Activated gamma-delta T cell treated with Interleukin-2 at 50 U/mL for 16 hours (primary cell): ENCODE results near the gene DNPH1.

ENCODE experiments used
- DNase-seq: peaks from one replicate; pipeline ENCODE4 v3.0.0-alpha.2; 2020

DNPH1 gene

GRCh38 chr6:43243664-43244321, 14.5 kb upstream of the DNPH1 start:
- no peak for DNase-seq

GRCh38 chr6:43242908-43243663, 13.8 kb upstream of the DNPH1 start, which contains the start of gene TTBK1:
Gene TTBK1 (plus strand): TSS chr6:43243481. CDS start chr6:43246661, 3,180 bp downstream.
- DNase-seq: no peak

GRCh38 chr6:43241446-43241845, 12.2 kb upstream of the DNPH1 start:
- DNase-seq: no peak

- DNase-seq: no peak
Measured at GRCh38 chr6:43240950-43241349, 11.7 kb upstream of the DNPH1 start.

- DNase-seq: no peak
Measured at GRCh38 chr6:43239054-43239453, 9.8 kb upstream of the DNPH1 start.

GRCh38 chr6:43235841-43236240, 6.6 kb upstream of the DNPH1 start:
- DNase-seq: no peak

GRCh38 chr6:43231735-43232450, 2.6 kb upstream of the DNPH1 start:
- no peak for DNase-seq

GRCh38 chr6:43231053-43231452, 1.8 kb upstream of the DNPH1 start:
- no peak for DNase-seq

GRCh38 chr6:43229803-43230620, 731 bp upstream of the DNPH1 start:
- DNase-seq: no peak

GRCh38 chr6:43226192-43226851, 3.0 kb downstream of the DNPH1 start:
- DNase-seq: no peak

- no peak for DNase-seq
Measured at GRCh38 chr6:43223175-43223574, 6.1 kb downstream of the DNPH1 start.

GRCh38 chr6:43222418-43223059, 6.7 kb downstream of the DNPH1 start:
- DNase-seq: no peak

GRCh38 chr6:43221046-43221972, 8.0 kb downstream of the DNPH1 start:
- DNase-seq: no peak

GRCh38 chr6:43220439-43220951, 8.8 kb downstream of the DNPH1 start:
- DNase-seq: no peak

- DNase-seq: no peak
Measured at GRCh38 chr6:43219814-43220213, 9.5 kb downstream of the DNPH1 start.

- no peak for DNase-seq
Measured at GRCh38 chr6:43219119-43219518, 10.2 kb downstream of the DNPH1 start.

- no peak for DNase-seq
Measured at GRCh38 chr6:43217351-43217750, 11.9 kb downstream of the DNPH1 start.

- no peak for DNase-seq
Measured at GRCh38 chr6:43216200-43216599, 13.1 kb downstream of the DNPH1 start.

- no peak for DNase-seq
Measured at GRCh38 chr6:43215066-43215465, 14.2 kb downstream of the DNPH1 start.

GRCh38 chr6:43213431-43213830, 15.8 kb downstream of the DNPH1 start:
- DNase-seq: no peak
